A549 (cell line): ENCODE measurements around the gene AFAP1.

ENCODE experiments used
- CBX8 ChIP-seq: fragments of 200-600 bp; sonication (generic); IDR thresholded peaks from 2 replicates; pipeline ENCODE4 v1.6.1; 2016
- CTCF ChIP-seq: fragments of >200 bp; sonication (Bioruptor Twin); formaldehyde crosslinking; IDR thresholded peaks from 3 replicates; pipeline ENCODE4 v1.5.1; 2016
- HOXA7 ChIP-seq: fragments of 250-450 bp; sonication (Bioruptor Pico); IDR thresholded peaks from 2 replicates; pipeline ENCODE4 v1.5.0; 2020; ENCODE audit warnings: mild to moderate bottlenecking, moderate library complexity
- JUN ChIP-seq, 2 experiments: fragments of >200 bp; sonication (Bioruptor Twin); formaldehyde crosslinking; IDR thresholded peaks; 2 replicates in 1 of 2; 3 replicates in 1 of 2; pipeline ENCODE4 v1.6.1; 2016 to 2017
- TP53 ChIP-seq: fragments of 250-450 bp; sonication (Bioruptor Pico); IDR thresholded peaks from 2 replicates; pipeline ENCODE4 v1.5.0; 2021; ENCODE audit warnings: mild to moderate bottlenecking, moderate library complexity
- TF ChIP-seq, protein P1 (sequence below): IDR thresholded peaks from 2 replicates; pipeline ENCODE4 v1.6.1; 2012
- TF ChIP-seq, protein P2 (sequence below): fragments of 200-600 bp; sonication (generic); IDR thresholded peaks from 2 replicates; pipeline ENCODE4 v1.6.1; 2016; ENCODE audit warnings: antibody characterized with exemption, mild to moderate bottlenecking, moderate library complexity

- TF ChIP-seq CTCF (no peak), JUN (IDR thresholded peaks at IDR 0.05) (no peak), CBX8 (no peak), HOXA7 (CRISPR knock-in tag) (no peak), TP53 (CRISPR knock-in tag) (no peak)
- TF ChIP-seq, protein P1, sequence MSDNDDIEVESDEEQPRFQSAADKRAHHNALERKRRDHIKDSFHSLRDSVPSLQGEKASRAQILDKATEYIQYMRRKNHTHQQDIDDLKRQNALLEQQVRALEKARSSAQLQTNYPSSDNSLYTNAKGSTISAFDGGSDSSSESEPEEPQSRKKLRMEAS, result no peak
- TF ChIP-seq, protein P2, sequence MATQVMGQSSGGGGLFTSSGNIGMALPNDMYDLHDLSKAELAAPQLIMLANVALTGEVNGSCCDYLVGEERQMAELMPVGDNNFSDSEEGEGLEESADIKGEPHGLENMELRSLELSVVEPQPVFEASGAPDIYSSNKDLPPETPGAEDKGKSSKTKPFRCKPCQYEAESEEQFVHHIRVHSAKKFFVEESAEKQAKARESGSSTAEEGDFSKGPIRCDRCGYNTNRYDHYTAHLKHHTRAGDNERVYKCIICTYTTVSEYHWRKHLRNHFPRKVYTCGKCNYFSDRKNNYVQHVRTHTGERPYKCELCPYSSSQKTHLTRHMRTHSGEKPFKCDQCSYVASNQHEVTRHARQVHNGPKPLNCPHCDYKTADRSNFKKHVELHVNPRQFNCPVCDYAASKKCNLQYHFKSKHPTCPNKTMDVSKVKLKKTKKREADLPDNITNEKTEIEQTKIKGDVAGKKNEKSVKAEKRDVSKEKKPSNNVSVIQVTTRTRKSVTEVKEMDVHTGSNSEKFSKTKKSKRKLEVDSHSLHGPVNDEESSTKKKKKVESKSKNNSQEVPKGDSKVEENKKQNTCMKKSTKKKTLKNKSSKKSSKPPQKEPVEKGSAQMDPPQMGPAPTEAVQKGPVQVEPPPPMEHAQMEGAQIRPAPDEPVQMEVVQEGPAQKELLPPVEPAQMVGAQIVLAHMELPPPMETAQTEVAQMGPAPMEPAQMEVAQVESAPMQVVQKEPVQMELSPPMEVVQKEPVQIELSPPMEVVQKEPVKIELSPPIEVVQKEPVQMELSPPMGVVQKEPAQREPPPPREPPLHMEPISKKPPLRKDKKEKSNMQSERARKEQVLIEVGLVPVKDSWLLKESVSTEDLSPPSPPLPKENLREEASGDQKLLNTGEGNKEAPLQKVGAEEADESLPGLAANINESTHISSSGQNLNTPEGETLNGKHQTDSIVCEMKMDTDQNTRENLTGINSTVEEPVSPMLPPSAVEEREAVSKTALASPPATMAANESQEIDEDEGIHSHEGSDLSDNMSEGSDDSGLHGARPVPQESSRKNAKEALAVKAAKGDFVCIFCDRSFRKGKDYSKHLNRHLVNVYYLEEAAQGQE, result no peak
These were observed 224.2 kb downstream of the AFAP1 start for GRCh38 chr4:7715271-7716009.
